ENCODE data around the gene CPNE4. TPM values are rescaled to one million over a fixed set of nuclear protein-coding genes. Genes with fewer than 3 reads are reported as not detected.
"Not testable (repeated sequence)": the region's sequence is repeated elsewhere in the genome, so short reads cannot be mapped to it uniquely, and the experiment has no call there.

CPNE4 gene
- total RNA-seq, 2 experiments from 2014 or later, result not detected

GRCh38 chr3:131995891-131996290, 38.9 kb downstream of the CPNE4 start:
- ATAC-seq, result no peak
- Mint-ChIP-seq H3K4me3 (no peak overlapping the region), H3K9me3 (ENCODE audit: low read depth) (no peaks in the 10 kb centered on the region), H3K4me1 (no peaks in the 10 kb centered on the region), H3K27me3 (peaks cover 13% of the 10 kb centered on the region), H3K36me3 (ENCODE audit: low read depth) (no peaks in the 10 kb centered on the region), H3K27ac (no peak overlapping the region)
- intact Hi-C loops (cut with DNase I, micrococcal nuclease), result no loop called here
- ChIA-PET POLR2A (no interaction called here), CTCF (no interaction called here)
- DNase-seq, result no peak

GRCh38 chr3:131989318-131989717, 45.5 kb downstream of the CPNE4 start:
- POLR2A ChIA-PET, result no interaction called here
- intact Hi-C loops (cut with DNase I, micrococcal nuclease), result no loop called here
- Mint-ChIP-seq H3K4me3 (no peak overlapping the region), H3K9me3 (ENCODE audit: low read depth) (no peaks in the 10 kb centered on the region), H3K4me1 (no peaks in the 10 kb centered on the region), H3K36me3 (ENCODE audit: low read depth) (no peaks in the 10 kb centered on the region), H3K27me3 (peaks cover 7% of the 10 kb centered on the region), H3K27ac (no peak overlapping the region)
- DNase-seq, result no peak
- ATAC-seq, result no peak
- CTCF ChIA-PET, result no interaction called here

GRCh38 chr3:131988209-131988608, 46.6 kb downstream of the CPNE4 start:
- ATAC-seq (no peak), DNase-seq (no peak)
- Mint-ChIP-seq H3K27ac (no peak overlapping the region), H3K4me3 (no peak overlapping the region), H3K4me1 (no peaks in the 10 kb centered on the region), H3K36me3 (ENCODE audit: low read depth) (no peaks in the 10 kb centered on the region), H3K9me3 (ENCODE audit: low read depth) (no peaks in the 10 kb centered on the region), H3K27me3 (peaks cover 7% of the 10 kb centered on the region)
- POLR2A ChIA-PET, result no interaction called here
- intact Hi-C loops (cut with DNase I, micrococcal nuclease), result no loop called here
- CTCF ChIA-PET, result no interaction called here

GRCh38 chr3:131983689-131984088, 51.1 kb downstream of the CPNE4 start:
- Mint-ChIP-seq H3K27me3 (peaks cover 4% of the 10 kb centered on the region), H3K9me3 (ENCODE audit: low read depth) (peaks cover 6% of the 10 kb centered on the region), H3K36me3 (ENCODE audit: low read depth) (no peaks in the 10 kb centered on the region), H3K4me1 (no peaks in the 10 kb centered on the region), H3K4me3 (no peak overlapping the region), H3K27ac (no peak overlapping the region)
- ATAC-seq, result no peak
- no peak for DNase-seq
- CTCF ChIA-PET, result no interaction called here
- POLR2A ChIA-PET, result no interaction called here
- intact Hi-C loops (cut with DNase I, micrococcal nuclease), result no loop called here

GRCh38 chr3:131981323-131981722, 53.5 kb downstream of the CPNE4 start:
- Mint-ChIP-seq H3K27me3 (peaks cover 4% of the 10 kb centered on the region), H3K27ac (no peak overlapping the region), H3K4me1 (no peaks in the 10 kb centered on the region), H3K36me3 (ENCODE audit: low read depth) (no peaks in the 10 kb centered on the region), H3K4me3 (no peak overlapping the region), H3K9me3 (ENCODE audit: low read depth) (peaks cover 11% of the 10 kb centered on the region)
- intact Hi-C loops (cut with DNase I, micrococcal nuclease), result no loop called here
- ChIA-PET POLR2A (no interaction called here), CTCF (no interaction called here)
- DNase-seq (no peak), ATAC-seq (no peak)

- no peak for DNase-seq
- POLR2A ChIA-PET, result no interaction called here
- Mint-ChIP-seq H3K9me3 (ENCODE audit: low read depth) (peaks cover 11% of the 10 kb centered on the region), H3K4me3 (no peak overlapping the region), H3K36me3 (ENCODE audit: low read depth) (no peaks in the 10 kb centered on the region), H3K4me1 (no peaks in the 10 kb centered on the region), H3K27ac (no peak overlapping the region), H3K27me3 (peaks cover 4% of the 10 kb centered on the region)
- ATAC-seq, result no peak
- intact Hi-C loops (cut with DNase I, micrococcal nuclease), result no loop called here
- CTCF ChIA-PET, result no interaction called here
Measured at GRCh38 chr3:131976448-131976847, 58.4 kb downstream of the CPNE4 start.

- Mint-ChIP-seq H3K36me3 (ENCODE audit: low read depth) (no peaks in the 10 kb centered on the region), H3K9me3 (ENCODE audit: low read depth) (peaks cover 5% of the 10 kb centered on the region), H3K4me1 (no peaks in the 10 kb centered on the region), H3K27me3 (no peaks in the 10 kb centered on the region), H3K27ac (no peak overlapping the region), H3K4me3 (no peak overlapping the region)
- POLR2A ChIA-PET, result no interaction called here
- CTCF ChIA-PET, result interaction anchor here (0.5 to 0.7 kb wide), 2 partner anchors 17 to 1435 kb away, joined by 3 to 5 read pairs; no protein-coding TSS in a partner anchor
- intact Hi-C loops (cut with DNase I, micrococcal nuclease), result no loop called here
- no peak for ATAC-seq
- no peak for DNase-seq
Measured at GRCh38 chr3:131975047-131975446, 59.8 kb downstream of the CPNE4 start.

- no peak overlapping the region for H3K27ac Mint-ChIP-seq
- no peak overlapping the region for H3K4me3 Mint-ChIP-seq
- ChIA-PET POLR2A (no interaction called here), CTCF (no interaction called here)
- H3K36me3 Mint-ChIP-seq (ENCODE audit: low read depth), result no peaks in the 10 kb centered on the region
- ATAC-seq, result no peak
- no peaks in the 10 kb centered on the region for H3K27me3 Mint-ChIP-seq
- intact Hi-C loops (cut with DNase I, micrococcal nuclease), result no loop called here
- DNase-seq, result no peak
- no peaks in the 10 kb centered on the region for H3K4me1 Mint-ChIP-seq
- H3K9me3 Mint-ChIP-seq (ENCODE audit: low read depth), result peaks cover 5% of the 10 kb centered on the region
Measured at GRCh38 chr3:131973731-131974130, 61.1 kb downstream of the CPNE4 start.

GRCh38 chr3:131972550-131972949, 62.3 kb downstream of the CPNE4 start:
- POLR2A ChIA-PET, result no interaction called here
- no peaks in the 10 kb centered on the region for H3K4me1 Mint-ChIP-seq
- no peak overlapping the region for H3K27ac Mint-ChIP-seq
- DNase-seq, result no peak
- CTCF ChIA-PET, result no interaction called here
- intact Hi-C loops (cut with DNase I, micrococcal nuclease), result no loop called here
- no peaks in the 10 kb centered on the region for H3K9me3 Mint-ChIP-seq (ENCODE audit: low read depth)
- no peak overlapping the region for H3K4me3 Mint-ChIP-seq
- no peaks in the 10 kb centered on the region for H3K36me3 Mint-ChIP-seq (ENCODE audit: low read depth)
- ATAC-seq, result no peak
- no peaks in the 10 kb centered on the region for H3K27me3 Mint-ChIP-seq

- ATAC-seq (no peak), DNase-seq (no peak)
- intact Hi-C loops (cut with DNase I, micrococcal nuclease), result no loop called here
- Mint-ChIP-seq H3K27me3 (no peaks in the 10 kb centered on the region), H3K9me3 (ENCODE audit: low read depth) (no peaks in the 10 kb centered on the region), H3K36me3 (ENCODE audit: low read depth) (no peaks in the 10 kb centered on the region), H3K27ac (no peak overlapping the region), H3K4me3 (no peak overlapping the region), H3K4me1 (no peaks in the 10 kb centered on the region)
- CTCF ChIA-PET, result interaction anchor here (0.6 kb wide), 1 partner anchor 84 kb away, joined by 3 read pairs; no protein-coding TSS in a partner anchor
- POLR2A ChIA-PET, result no interaction called here
Measured at GRCh38 chr3:131972091-131972490, 62.7 kb downstream of the CPNE4 start.

GRCh38 chr3:131963442-131963841, 71.4 kb downstream of the CPNE4 start:
- H3K4me1 Mint-ChIP-seq; intact Hi-C loops (cut with DNase I, micrococcal nuclease); H3K9me3 Mint-ChIP-seq (ENCODE audit: low read depth); H3K36me3 Mint-ChIP-seq (ENCODE audit: low read depth); ATAC-seq; H3K27ac Mint-ChIP-seq; H3K4me3 Mint-ChIP-seq; H3K27me3 Mint-ChIP-seq; POLR2A ChIA-PET; DNase-seq: not testable (repeated sequence)
- CTCF ChIA-PET, result interaction anchor here (1.6 kb wide), 1 partner anchor 18 kb away, joined by 3 read pairs; no protein-coding TSS in a partner anchor

- POLR2A ChIA-PET, result no interaction called here
- Mint-ChIP-seq H3K27me3 (peaks cover 3% of the 10 kb centered on the region), H3K36me3 (ENCODE audit: low read depth) (no peaks in the 10 kb centered on the region), H3K4me3 (no peak overlapping the region), H3K27ac (no peak overlapping the region), H3K9me3 (ENCODE audit: low read depth) (peaks cover 5% of the 10 kb centered on the region), H3K4me1 (no peaks in the 10 kb centered on the region)
- DNase-seq (no peak), ATAC-seq (no peak)
- CTCF ChIA-PET, result interaction anchor here (1.6 kb wide), 1 partner anchor 17 kb away, joined by 3 read pairs; no protein-coding TSS in a partner anchor
- intact Hi-C loops (cut with DNase I, micrococcal nuclease), result no loop called here
Measured at GRCh38 chr3:131962982-131963381, 71.8 kb downstream of the CPNE4 start.

GRCh38 chr3:131960324-131960723, 74.5 kb downstream of the CPNE4 start:
- ChIA-PET CTCF (no interaction called here), POLR2A (no interaction called here)
- Mint-ChIP-seq H3K4me3 (no peak overlapping the region), H3K9me3 (ENCODE audit: low read depth) (no peaks in the 10 kb centered on the region), H3K4me1 (no peaks in the 10 kb centered on the region), H3K27ac (no peak overlapping the region), H3K36me3 (ENCODE audit: low read depth) (no peaks in the 10 kb centered on the region), H3K27me3 (peaks cover 3% of the 10 kb centered on the region)
- no peak for DNase-seq
- intact Hi-C loops (cut with DNase I, micrococcal nuclease), result no loop called here
- ATAC-seq, result no peak

All from activated CD4-positive, alpha-beta T cell treated with anti-CD3 and anti-CD28 coated beads for 36 hours (primary cell).